Skeletal muscle satellite cell (primary cell): ENCODE data around the gene TVP23C. TPM values are rescaled to one million over a fixed set of nuclear protein-coding genes. Genes with fewer than 3 reads are reported as not detected.
"Not testable (repeated sequence)": the region's sequence is repeated elsewhere in the genome, so short reads cannot be mapped to it uniquely, and the experiment has no call there.

Experiments
- H3K27me3 ChIP-seq: 2 replicates; pipeline ENCODE4 v1.7.0; 2013; ENCODE audit warnings: low read length; ENCODE audit not compliant: control insufficient read depth, insufficient read depth
- H3K36me3 ChIP-seq: 2 replicates; pipeline ENCODE4 v1.7.0; 2013; ENCODE audit warnings: mild to moderate bottlenecking, control low read depth, low read length; ENCODE audit not compliant: insufficient read depth
- H3K4me1 ChIP-seq: 2 replicates; pipeline ENCODE4 v1.7.0; 2013; ENCODE audit warnings: low read length; ENCODE audit not compliant: control insufficient read depth, insufficient read depth
- H3K4me2 ChIP-seq: 2 replicates; pipeline ENCODE4 v1.7.0; 2013; ENCODE audit warnings: mild to moderate bottlenecking, low read length
- H3K4me3 ChIP-seq: 2 replicates; pipeline ENCODE4 v1.7.0; 2013; ENCODE audit warnings: low read length
- H3K9ac ChIP-seq: 2 replicates; pipeline ENCODE4 v1.7.0; 2013; ENCODE audit warnings: mild to moderate bottlenecking, low read depth, low read length, moderate library complexity
- H3K9me3 ChIP-seq: replicated peaks from 2 replicates; pipeline ENCODE4 v1.7.0; 2013; ENCODE audit warnings: mild to moderate bottlenecking, control low read depth, low read length
- total RNA-seq: library from RNA; depleted of rRNA; stranded (reverse); fragments of >200 nt; gene quantifications from 2 replicates; pipeline ENCODE4 v1.2.3, GENCODE V29; 2012; rRNA removed

TVP23C gene
- 19.0 and 23.3 TPM in 2 replicates for total RNA-seq

DNA sequence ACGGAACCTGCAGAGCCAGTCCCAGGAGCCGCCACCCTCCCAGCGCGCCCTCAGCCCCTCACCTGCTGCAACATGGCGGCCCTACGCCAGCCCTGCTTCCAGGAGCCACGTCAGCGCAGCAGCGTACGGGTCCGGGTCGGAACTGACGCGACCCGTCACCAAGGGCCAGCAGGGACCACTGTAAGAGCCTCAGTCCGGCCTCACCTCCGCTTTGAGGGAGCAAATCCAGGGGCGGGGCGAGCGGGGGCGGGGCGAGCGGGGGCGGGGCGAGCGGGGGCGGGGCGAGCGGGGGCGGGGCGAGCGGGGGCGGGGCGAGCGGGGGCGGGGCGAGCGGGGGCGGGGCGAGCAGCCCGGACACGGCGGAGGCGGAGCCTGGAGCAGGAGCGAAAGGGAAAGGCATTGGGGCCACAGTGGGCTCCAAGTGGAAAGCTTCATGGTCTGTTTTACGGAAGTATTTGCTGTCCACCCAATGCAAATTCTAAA, at the start of gene TVP23C:
TVP23C (minus strand) TSS at position 109 of the 483 bp plus-strand sequence; CDS start at position 74, 35 bp downstream.
- H3K9me3 ChIP-seq, H3K4me1 ChIP-seq, H3K27me3 ChIP-seq, H3K36me3 ChIP-seq: not testable (repeated sequence)
- peak within 1 kb of the TSS; percentile 80 for H3K4me3 ChIP-seq
- peak within 1 kb of the TSS; percentile 79 for H3K9ac ChIP-seq
- H3K4me2 ChIP-seq, result peak within 1 kb of the TSS; percentile 76

DNA sequence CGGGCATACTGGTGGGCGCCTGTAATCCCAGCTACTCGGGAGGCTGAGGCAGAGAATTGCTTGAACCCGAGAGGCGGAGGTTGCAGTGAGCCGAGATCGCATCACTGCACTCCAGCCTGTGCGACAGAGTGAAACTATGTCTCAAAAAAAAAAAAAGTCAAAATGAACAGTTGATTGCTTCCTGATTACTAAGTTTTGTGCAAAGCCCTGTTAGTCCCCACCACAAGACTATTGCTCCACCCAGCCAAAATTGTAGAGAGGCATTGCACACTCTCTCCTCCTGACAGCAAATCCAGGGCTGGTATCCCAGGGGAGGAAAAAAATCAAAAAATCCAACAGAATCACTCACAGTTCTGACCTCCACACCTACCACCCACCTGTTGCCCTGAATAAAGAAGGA, 29.7 kb upstream of the TVP23C start:
- H3K27me3 ChIP-seq, H3K36me3 ChIP-seq, H3K4me1 ChIP-seq, H3K4me3 ChIP-seq, H3K9ac ChIP-seq, H3K4me2 ChIP-seq, H3K9me3 ChIP-seq: not testable (repeated sequence)

DNA sequence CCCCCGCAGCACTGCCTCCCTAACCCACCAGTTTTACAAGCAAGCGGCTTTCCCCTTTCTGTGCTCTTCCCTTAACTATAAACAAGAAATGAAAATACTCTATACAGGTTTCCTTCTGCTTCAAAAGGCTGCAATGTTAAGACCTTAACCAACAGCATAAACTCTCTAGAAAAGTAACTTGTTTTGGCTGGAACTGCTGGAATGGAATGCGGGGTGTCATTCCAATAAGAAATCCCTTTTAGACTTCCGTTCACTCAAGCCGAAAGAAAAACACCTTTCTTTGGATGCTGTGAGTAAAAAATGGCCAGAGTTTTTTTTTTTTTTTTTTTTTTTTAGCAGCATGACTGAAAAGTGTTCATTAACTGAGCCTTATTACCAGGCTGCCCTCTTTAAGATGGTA, 28.7 kb upstream of the TVP23C start:
- not testable (repeated sequence) for H3K9me3 ChIP-seq, H3K4me2 ChIP-seq, H3K36me3 ChIP-seq, H3K4me3 ChIP-seq, H3K9ac ChIP-seq, H3K4me1 ChIP-seq, H3K27me3 ChIP-seq

DNA sequence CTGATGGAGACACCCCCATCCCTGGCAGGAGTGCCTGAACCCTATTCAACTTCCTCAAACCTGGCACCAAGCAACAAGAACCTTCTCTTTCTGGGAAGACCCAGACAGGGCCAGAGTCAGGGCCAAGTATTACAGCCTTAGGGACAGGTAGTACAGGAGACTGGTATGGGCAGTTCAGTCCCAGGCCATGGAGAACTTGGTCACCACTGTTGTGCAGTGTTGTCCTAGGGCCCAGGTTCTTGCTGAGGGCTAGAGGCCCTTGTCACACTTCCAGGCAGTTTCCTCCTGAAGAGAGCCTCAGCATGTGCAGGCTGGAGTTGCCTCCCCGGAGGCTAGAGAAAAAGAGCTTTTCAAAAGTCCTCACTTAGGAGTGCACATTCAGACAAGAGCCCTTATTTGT, 27.6 kb upstream of the TVP23C start:
- H3K9me3 ChIP-seq, H3K4me1 ChIP-seq: not testable (repeated sequence)

DNA sequence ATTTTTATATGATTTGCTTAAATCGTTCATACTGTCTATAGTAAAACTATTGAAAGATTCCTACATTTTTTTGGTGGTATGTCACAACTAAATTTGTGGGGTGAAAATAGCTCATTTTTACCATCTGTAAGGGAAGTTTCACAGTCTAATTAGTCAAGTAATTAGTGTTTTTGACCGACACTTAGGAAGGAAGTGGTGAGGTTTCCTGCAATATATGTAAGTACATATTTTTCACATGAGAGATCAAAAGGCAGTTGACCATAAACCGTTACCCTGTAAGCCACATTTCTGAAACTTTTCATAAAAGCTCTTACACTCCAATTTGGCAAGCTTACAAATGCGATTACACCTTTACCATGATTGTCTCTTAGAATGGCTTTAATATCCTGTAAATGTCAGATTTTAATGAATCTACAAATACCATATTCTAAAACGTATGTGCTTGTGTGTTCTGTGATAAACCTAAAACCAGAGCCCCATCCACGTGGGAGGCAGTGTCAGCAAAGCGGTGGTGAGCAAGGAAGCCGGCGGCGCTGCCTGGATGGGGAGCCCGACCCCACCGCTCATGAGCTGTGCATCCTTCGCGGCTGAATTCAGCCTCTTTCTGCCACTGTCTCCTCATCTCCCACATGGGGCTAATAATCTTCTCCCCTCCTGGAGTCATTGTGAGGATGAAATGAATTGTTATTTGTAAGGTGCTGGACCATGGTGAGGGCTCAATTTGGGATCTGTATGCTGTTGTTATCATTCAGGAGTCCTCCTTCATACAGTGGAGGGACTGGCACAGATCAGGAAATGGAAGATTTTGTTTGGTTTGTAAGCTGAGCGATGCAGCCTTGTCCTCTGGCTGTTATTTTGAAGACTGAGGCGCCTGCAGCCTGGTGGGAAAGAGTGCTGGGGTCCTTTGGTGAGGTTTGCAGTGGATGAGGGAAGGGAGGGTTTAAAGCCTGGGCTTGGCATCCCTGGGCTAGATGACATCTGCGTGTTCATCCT, 26.6 kb upstream of the TVP23C start:
- not testable (repeated sequence) for H3K4me2 ChIP-seq, H3K4me3 ChIP-seq, H3K4me1 ChIP-seq, H3K9me3 ChIP-seq, H3K27me3 ChIP-seq, H3K9ac ChIP-seq, H3K36me3 ChIP-seq

More for the DNA sequence above, 27.6 kb upstream of the TVP23C start:
- not testable (repeated sequence) for H3K4me2 ChIP-seq, H3K4me3 ChIP-seq, H3K36me3 ChIP-seq, H3K9ac ChIP-seq, H3K27me3 ChIP-seq

DNA sequence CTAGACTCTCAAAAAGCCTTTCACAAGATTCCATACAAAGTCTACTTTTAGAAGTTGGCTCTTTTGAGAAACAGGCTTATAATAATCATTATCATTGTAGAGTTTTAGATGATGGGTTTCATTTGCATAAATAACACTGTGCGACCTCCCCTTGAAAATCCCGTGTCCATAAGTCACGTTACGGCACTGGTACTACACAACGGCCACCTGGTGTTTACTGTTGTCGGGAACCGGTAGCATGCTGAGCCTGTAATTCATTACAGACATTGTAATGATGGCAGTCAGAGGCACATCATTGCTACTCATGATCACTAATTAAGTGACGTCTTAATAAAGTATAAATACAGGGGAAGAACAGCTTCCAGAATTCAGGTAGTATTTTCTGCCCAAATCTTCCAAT, 24.7 kb upstream of the TVP23C start:
- not testable (repeated sequence) for H3K4me3 ChIP-seq, H3K27me3 ChIP-seq, H3K4me1 ChIP-seq, H3K4me2 ChIP-seq, H3K9me3 ChIP-seq, H3K36me3 ChIP-seq, H3K9ac ChIP-seq

GRCh38 chr17:15583313-15583712, 20.0 kb upstream of the TVP23C start:
- not testable (repeated sequence) for H3K9me3 ChIP-seq, H3K4me2 ChIP-seq, H3K9ac ChIP-seq, H3K4me1 ChIP-seq, H3K4me3 ChIP-seq, H3K27me3 ChIP-seq, H3K36me3 ChIP-seq

- not testable (repeated sequence) for H3K4me2 ChIP-seq, H3K36me3 ChIP-seq, H3K4me1 ChIP-seq, H3K27me3 ChIP-seq, H3K4me3 ChIP-seq, H3K9ac ChIP-seq, H3K9me3 ChIP-seq
Measured at GRCh38 chr17:15581462-15581861, 18.2 kb upstream of the TVP23C start.

DNA sequence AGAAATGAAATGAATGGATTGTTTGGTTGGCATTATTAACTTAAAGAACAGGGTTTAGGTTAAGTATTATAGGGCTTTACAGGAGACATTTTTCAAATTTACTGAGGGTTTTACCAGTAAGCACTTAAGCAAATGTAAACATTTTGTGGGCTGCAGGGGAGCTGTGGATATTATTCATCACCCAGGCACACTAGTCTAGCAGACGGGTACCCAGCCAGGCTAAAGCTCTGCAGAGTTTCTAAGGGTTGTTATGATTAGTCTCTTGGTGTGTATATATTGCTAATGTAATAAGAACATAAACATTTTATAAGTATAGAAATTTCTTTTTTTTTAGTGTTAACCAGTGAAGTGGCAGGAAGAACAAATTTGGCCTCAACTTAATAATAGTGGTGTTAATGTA, 13.6 kb upstream of the TVP23C start:
- H3K27me3 ChIP-seq, H3K36me3 ChIP-seq, H3K9ac ChIP-seq, H3K4me1 ChIP-seq, H3K9me3 ChIP-seq, H3K4me3 ChIP-seq, H3K4me2 ChIP-seq: not testable (repeated sequence)

GRCh38 chr17:15574660-15575059, 11.4 kb upstream of the TVP23C start:
- not testable (repeated sequence) for H3K27me3 ChIP-seq, H3K9me3 ChIP-seq, H3K9ac ChIP-seq, H3K4me2 ChIP-seq, H3K4me1 ChIP-seq, H3K4me3 ChIP-seq, H3K36me3 ChIP-seq

- not testable (repeated sequence) for H3K27me3 ChIP-seq, H3K9me3 ChIP-seq, H3K4me2 ChIP-seq, H3K36me3 ChIP-seq, H3K9ac ChIP-seq, H3K4me3 ChIP-seq, H3K4me1 ChIP-seq
Measured at GRCh38 chr17:15573870-15574269, 10.6 kb upstream of the TVP23C start.
